CD4-positive, alpha-beta T cell treated with Interleukin-6 for 4 hours (primary cell): ENCODE measurements around the gene SYCP3.

ENCODE experiments used
- DNase-seq: peaks from one replicate; pipeline ENCODE4 v3.0.0-alpha.2; 2020; ENCODE audit warnings: mixed read lengths

The SYCP3 gene

GRCh38 chr12:101738920-101739665 is at the start of gene SYCP3:
TSS of gene SYCP3 (minus strand) at chr12:101739462. CDS start at chr12:101737935, 1,527 bp downstream.
- no peak for DNase-seq

GRCh38 chr12:101785671-101786070 is 46.4 kb upstream of the SYCP3 start:
- DNase-seq = no peak

- DNase-seq = no peak
These were observed 45.1 kb upstream of the SYCP3 start for GRCh38 chr12:101784376-101784775.

GRCh38 chr12:101783838-101784237 is 44.6 kb upstream of the SYCP3 start:
- DNase-seq = no peak

GRCh38 chr12:101783150-101783549 is 43.9 kb upstream of the SYCP3 start:
- no peak for DNase-seq

DNA sequence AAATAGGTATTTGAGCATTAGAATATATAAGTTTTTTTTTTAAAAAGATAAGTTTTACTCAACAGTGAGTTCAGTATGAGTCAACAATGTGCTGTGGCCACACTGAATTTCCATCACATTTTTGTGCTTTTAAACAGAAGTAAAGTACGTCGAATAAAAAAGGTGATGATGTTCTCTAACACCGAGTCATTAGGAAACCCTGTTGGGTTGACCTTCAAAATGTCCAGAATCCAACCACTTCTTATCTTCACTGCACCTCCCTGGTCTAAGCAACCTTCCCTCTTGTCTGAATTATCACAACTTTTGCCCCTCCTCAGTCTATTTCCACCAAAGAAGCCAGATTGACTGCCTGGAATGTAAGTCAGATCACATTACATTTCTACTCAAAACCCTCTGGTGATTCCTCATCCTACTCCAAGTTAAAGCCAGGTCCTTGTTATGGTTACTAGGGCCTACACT is 43.0 kb upstream of the SYCP3 start:
- no peak for DNase-seq

- DNase-seq = no peak
These were observed 42.6 kb upstream of the SYCP3 start for GRCh38 chr12:101781834-101782233.

- DNase-seq = no peak
These were observed 41.3 kb upstream of the SYCP3 start for GRCh38 chr12:101780599-101780998.

- no peak for DNase-seq
These were observed 40.4 kb upstream of the SYCP3 start for GRCh38 chr12:101779626-101780025.

- no peak for DNase-seq
These were observed 39.9 kb upstream of the SYCP3 start for GRCh38 chr12:101779200-101779599.

- no peak for DNase-seq
These were observed 38.7 kb upstream of the SYCP3 start for GRCh38 chr12:101777978-101778377.

GRCh38 chr12:101777485-101777884 is 38.2 kb upstream of the SYCP3 start:
- DNase-seq = no peak

- DNase-seq = no peak
These were observed 36.6 kb upstream of the SYCP3 start for GRCh38 chr12:101775816-101776215.

GRCh38 chr12:101773650-101774162 is 34.4 kb upstream of the SYCP3 start:
- DNase-seq = peak; percentile 80

DNA sequence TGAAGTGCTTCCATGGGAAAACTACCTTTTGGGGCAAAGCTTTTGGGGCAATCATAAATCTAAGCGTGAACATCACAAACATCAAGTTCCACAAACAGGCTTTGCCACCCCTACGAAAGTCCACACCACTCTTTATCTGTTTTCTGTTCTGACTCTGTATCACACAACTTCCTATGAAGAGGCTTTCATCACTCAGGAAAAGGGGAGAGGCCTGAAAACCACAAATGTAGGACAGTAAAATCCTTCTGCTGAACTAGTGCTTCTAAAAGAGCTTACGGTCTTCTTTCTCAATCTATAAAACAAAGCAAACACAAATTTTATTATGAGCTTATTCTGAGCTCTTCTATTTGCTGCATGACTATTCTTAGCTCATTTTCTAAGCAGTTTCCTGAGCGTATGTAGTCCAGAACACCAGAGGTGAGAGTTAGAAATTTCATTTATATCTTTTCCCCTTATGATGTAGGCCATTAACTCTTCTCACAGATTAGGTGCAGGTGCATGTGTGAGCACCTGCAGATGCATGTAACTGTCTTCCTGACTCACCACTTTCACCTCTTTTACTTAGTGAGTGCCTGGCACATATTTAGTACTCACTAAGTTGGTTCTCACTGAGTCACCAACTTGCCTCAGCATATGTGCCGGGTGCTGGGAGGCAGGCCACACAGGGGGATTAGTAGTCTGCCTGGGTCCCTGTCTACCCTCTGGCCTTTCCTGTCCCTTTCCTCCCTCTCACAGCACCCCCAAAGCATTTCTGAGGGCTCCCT is 32.9 kb upstream of the SYCP3 start:
- no peak for DNase-seq

DNA sequence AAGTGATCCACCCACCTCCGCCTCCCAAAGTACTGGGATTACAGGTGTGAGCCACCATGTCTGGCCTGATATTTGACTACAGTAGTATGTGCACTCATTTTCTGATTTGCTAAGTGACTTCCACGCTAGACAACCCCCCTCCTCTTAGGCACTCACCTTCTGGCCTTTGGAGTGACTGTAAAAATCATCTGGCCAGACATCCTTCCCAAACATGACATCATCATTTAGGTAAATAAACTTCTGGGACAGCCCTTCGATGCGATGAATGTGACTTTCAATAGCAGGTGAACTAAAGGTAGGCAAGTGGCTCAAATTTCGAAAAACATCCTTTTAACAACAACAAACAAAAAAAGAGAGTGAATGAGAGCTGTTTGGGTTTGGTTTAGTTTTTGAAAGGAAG is 30.6 kb upstream of the SYCP3 start:
- DNase-seq = no peak

GRCh38 chr12:101768781-101769180 is 29.5 kb upstream of the SYCP3 start:
- no peak for DNase-seq

DNA sequence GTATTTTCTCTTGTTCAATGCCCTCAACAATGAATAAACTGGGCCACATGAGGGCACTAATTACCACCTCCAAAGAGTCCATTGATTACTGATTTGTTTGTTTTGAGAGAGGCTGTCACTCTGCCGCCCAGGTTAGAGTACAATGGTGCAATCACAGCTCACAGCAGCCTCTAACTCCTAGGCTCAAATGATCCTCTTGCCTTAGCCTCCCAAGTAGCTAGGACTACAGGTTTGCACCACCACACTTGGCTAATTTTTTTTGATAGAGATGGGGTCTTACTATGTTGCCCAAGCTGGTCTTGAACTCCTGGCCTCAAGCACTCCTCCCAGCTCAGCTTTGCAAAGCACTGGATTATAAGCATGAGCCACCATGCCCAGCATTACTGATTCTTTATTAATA is 28.3 kb upstream of the SYCP3 start:
- DNase-seq = no peak

DNA sequence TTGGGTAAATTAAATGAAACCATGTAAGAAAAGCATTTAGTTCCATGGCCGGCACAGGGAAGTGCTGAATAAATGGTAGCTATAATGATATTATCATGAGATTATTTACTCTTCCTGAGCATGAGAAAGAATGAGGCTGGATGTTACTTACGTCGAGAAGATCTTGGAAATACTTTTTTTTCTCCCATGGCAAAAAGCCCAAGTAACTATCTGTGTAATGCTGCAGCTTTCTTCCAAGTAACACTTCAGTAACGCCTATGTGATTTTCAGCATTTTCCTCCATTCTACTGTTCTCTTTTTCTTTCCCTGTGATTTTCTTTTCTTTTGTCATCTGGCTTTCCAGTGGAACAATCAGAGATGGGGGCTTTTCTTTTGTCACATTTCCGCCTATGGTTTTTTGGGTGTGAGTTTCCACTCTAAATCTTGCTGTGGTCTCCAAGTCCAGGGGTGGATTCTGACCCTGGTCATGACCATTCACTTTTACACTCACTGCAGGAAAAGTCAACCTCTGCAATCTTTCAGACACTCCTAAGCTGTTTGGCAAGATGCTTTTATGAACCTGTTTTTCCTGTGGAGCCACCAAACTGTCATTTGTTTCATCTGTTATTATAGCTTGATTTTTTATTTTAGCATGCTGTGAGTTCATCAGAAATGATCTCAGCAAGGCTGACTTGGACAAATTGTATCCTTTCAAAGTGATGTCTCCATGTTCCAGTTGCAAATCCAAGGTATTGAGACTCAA is 25.0 kb upstream of the SYCP3 start:
- no peak for DNase-seq

- DNase-seq = no peak
These were observed 24.1 kb upstream of the SYCP3 start for GRCh38 chr12:101763246-101763931.

DNA sequence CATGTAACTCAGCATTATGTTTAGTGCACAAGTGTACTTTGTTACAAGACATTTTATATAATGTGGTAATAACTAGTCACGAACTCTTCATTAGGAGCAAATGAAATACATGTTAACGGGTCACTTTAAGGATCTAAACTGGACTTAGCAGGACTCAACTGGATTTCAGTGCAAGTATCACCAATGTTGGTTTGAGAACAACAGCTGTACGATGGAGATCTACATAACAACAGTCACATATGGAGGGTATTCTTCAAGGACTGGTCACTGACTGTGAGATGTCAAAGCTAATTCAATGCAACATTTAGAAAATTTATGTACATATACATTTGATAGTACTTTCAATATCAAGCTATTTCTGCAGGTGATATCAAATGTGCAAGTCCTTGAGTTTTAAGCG is 22.5 kb upstream of the SYCP3 start:
- DNase-seq = no peak

GRCh38 chr12:101761350-101761749 is 22.1 kb upstream of the SYCP3 start:
- no peak for DNase-seq
